ENCODE results near the gene NTSR1.

Gene NTSR1

GRCh38 chr20:62741701-62742491 is 33.3 kb downstream of the NTSR1 start:
- DNase-seq = no peak

- no peak for DNase-seq
These were observed 33.9 kb downstream of the NTSR1 start for GRCh38 chr20:62742550-62742949.

GRCh38 chr20:62742979-62743776 is 34.5 kb downstream of the NTSR1 start:
- DNase-seq = no peak

- no peak for DNase-seq
These were observed 35.2 kb downstream of the NTSR1 start for GRCh38 chr20:62743777-62744317.

GRCh38 chr20:62744741-62745191 is 36.1 kb downstream of the NTSR1 start:
- no peak for DNase-seq

GRCh38 chr20:62745279-62745951 is 36.8 kb downstream of the NTSR1 start:
- no peak for DNase-seq

- no peak for DNase-seq
These were observed 37.3 kb downstream of the NTSR1 start for GRCh38 chr20:62745952-62746288.

- no peak for DNase-seq
These were observed 39.7 kb downstream of the NTSR1 start for GRCh38 chr20:62748311-62748710.

GRCh38 chr20:62749851-62750445 is 41.3 kb downstream of the NTSR1 start:
- DNase-seq = no peak

- no peak for DNase-seq
These were observed 43.0 kb downstream of the NTSR1 start for GRCh38 chr20:62751551-62752150.

GRCh38 chr20:62752181-62752670 is 43.6 kb downstream of the NTSR1 start:
- no peak for DNase-seq

- no peak for DNase-seq
These were observed 44.2 kb downstream of the NTSR1 start for GRCh38 chr20:62752671-62753501.

GRCh38 chr20:62753626-62754025 is 45.0 kb downstream of the NTSR1 start:
- DNase-seq = no peak

- no peak for DNase-seq
These were observed 45.7 kb downstream of the NTSR1 start for GRCh38 chr20:62754122-62754990.

GRCh38 chr20:62754991-62755356 is 46.3 kb downstream of the NTSR1 start:
- no peak for DNase-seq

- no peak for DNase-seq
These were observed 47.4 kb downstream of the NTSR1 start for GRCh38 chr20:62755817-62756724.

- DNase-seq = no peak
These were observed 49.7 kb downstream of the NTSR1 start for GRCh38 chr20:62758226-62758912.

- DNase-seq = no peak
These were observed 51.4 kb downstream of the NTSR1 start for GRCh38 chr20:62759981-62760431.

- no peak for DNase-seq
These were observed 51.8 kb downstream of the NTSR1 start for GRCh38 chr20:62760471-62760855.

All from NCI-H2081 (cell line).